ENCODE results near the gene NFIA.

DNA sequence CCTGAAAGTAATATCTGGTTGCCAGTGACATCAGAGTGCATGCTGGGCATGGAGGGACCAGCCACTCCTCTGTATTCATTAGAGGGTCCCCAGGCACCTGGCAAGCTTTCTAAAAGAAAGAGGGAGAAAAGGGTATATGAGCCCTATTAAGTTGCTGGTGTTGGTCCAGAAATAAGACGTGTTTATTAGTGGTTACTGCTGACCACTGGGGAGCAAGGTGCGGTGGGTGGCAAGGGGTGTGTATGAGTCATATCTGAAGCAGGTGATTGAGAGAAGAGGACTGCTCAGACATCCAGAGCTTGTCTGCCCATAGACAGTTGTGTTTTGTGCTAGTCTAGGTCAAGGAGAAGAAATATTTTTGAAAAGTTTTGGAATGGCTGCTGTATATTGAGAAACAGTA is 344.5 kb downstream of the NFIA start:
- TF ChIP-seq ZNF549 (tag by site-specific recombination; IDR thresholded peaks at IDR 0.05) = no peak
- no peak for TF ChIP-seq MEIS1 (CRISPR knock-in tag; IDR thresholded peaks at IDR 0.05; ENCODE audit: borderline replicate concordance)

Measured in HEK293 (cell line).